ENCODE measurements around the gene UNC93B1.
"Not testable (repeated sequence)": the region's sequence is repeated elsewhere in the genome, so short reads cannot be mapped to it uniquely, and the experiment has no call there.

Gene UNC93B1

DNA sequence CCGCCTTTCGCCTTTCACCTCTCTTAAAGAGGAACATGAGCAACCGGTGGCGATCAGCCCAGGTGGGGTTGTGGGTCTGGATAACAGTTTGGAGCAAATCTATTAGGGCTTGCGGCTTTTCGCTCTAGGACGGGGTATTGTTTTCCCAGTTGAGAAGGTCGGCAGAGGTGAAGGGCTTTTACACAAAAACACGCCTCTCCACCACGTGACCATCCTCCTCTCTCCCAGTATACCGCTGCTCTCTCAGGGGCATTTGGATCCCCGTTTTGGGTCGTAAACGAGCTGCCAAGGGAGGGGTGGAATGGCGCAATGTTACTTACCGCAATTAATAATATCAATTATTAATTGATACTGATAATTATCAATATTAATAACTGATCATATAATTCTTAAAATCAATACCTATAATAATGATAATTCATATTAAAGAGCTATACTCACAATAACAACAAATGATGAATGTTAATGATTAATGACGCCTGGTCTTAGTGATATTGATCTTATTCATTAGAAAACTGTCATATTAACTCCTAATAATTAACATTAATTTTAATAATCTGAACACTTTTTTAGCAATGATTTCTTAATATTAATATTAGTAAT lies 21.5 kb downstream of the UNC93B1 start:
- not testable (repeated sequence) for DNase-seq

DNA sequence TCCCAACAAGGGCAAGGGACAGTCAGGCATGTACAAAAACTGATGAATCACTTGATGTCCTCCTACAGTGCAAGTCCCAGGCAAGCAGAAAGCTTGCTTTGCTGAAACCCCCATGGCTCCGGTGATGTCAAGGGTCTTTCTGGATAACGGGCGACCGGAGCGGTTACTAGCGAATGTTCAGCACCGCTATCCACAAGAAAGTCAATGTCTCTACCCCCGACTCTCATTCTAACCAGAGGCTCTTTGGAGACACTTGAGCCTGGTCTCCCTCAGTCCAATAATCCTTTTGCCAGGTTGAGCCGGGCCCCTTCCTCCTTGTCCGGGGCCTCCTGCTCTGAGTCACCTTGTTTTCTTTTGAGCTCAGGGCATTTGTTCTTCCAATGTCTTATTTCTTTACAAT lies 22.7 kb downstream of the UNC93B1 start:
- not testable (repeated sequence) for DNase-seq

DNA sequence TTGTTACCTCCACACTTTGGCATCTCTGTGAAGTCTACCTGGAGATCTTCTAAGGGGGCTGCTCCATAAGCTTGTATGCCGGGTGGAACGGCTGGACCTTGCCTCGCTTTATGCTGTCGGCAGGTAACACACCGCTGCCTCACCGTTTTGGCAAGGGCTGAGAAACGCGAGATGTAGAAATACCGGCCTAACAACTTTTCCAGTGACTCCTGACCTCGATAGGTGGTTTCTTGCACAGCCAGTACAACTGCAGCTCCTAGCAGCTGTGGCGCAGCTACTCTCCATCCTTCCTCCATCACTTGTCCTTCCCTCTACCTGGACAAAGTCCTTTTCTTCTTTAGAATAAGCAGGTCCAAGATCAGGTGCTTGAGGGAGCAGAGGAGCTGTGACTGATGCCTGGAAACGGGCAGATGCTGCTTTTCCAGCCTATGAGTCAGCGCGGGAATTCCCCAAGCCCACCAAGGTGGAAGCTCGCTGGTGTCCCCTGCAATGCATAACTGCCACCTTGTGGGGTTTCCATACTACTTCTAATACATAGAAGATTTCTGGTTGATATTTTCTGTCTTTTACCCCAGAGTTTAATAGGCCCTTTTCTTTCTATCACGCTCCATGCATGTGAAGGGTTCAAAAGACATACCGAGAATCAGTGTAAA lies 25.0 kb downstream of the UNC93B1 start:
- not testable (repeated sequence) for DNase-seq

DNA sequence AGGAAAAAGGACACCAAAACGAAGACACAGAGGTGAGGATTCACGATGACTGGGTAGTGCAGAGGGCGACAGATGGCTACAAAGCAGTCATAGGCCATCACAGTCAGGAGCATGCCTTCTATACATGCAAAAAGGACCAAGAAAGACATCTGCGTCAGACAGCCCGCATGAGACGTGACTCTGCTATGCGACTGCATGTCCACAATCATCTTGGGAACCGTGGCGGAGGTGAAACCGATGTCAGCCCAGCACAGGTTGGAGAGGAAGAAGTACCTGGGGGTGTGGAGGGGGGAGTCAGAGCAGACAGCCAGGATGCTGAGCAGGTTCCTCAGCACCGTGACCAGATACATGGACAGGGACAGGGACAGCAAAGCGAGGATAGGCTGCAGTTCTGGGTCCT lies 29.2 kb downstream of the UNC93B1 start:
- not testable (repeated sequence) for DNase-seq

DNA sequence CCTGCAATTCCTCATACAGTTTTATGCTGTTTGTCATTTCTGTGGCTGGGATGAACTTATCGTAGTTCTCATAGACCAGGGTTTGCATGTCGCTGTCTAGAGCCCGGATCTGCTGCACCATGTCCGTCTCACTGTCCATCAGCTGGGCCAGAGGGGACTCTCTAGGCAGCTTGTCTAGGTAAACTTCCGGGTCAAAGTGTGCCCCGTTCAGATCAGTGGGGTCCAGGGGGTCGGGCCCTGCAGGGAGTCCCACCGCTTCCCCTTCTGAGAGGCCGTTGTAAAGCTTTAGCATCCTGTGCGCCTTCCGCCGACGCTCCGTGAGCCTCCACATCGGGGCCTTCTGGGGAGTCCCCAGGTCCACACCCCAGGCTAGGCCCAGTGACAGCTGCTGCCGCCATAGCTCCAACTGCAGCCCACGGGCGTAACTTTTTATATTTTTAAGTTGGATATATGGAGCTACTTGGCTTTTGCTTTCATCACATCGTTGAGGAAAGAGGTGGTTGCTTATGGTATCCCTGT lies 38.0 kb downstream of the UNC93B1 start:
- DNase-seq, result not testable (repeated sequence)

DNA sequence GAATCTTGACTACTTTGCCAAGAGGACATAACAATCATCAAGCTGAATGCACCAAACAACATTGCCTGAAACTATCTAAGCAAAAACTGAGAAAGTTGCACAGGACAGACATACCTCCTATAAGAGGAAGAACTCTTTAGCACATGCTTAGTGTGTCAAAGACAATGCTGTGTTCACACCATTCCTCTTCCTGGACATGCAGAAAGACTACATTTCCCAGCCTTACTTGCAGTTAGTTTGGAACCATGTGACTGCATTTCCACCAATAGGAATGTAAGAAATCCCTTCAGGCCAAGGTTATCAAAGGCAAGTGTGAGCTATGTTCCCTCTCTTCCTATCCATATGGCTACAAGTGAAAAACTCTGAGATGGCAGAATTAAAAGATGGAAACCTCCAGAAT lies 39.2 kb downstream of the UNC93B1 start:
- DNase-seq, result not testable (repeated sequence)

DNA sequence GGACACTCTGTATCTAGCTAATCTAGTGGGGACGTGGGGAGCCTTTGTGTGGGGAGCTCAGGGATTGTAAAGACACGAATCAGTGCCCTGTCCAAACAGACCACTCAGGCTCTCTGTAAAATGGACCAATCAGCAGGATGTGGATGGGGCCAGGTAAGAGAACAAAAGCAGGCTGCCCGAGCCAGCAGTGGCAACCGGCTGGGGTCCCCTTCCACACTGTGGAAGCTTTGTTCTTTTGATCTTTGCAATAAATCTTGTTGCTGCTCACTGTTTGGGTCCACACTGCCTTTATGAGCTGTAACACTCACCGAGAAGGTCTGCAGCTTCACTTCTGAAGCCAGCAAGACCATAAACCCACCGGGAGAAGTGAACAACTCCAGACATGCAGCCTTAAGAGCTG lies 40.0 kb downstream of the UNC93B1 start:
- DNase-seq, result not testable (repeated sequence)

DNA sequence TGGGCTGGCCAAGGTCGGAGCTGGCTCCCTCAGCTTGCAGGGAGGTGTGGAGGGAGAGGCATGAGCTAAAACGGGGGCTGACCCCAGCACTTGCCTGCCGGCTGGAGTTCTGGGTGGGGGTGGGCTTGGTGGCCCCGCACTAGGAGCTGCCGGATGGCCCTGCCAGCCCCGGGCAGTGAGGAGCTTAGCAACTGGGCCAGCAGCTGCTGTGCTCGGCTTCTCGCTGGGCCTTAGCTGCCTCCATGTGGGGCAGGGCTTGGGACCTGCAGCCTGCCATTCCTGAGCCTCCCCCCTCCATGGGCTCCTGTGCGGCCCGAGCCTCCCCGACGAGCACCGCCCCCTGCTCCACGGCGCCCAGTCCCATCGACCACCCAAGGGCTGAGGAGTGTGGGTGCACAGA lies 40.7 kb downstream of the UNC93B1 start:
- DNase-seq, result not testable (repeated sequence)

DNA sequence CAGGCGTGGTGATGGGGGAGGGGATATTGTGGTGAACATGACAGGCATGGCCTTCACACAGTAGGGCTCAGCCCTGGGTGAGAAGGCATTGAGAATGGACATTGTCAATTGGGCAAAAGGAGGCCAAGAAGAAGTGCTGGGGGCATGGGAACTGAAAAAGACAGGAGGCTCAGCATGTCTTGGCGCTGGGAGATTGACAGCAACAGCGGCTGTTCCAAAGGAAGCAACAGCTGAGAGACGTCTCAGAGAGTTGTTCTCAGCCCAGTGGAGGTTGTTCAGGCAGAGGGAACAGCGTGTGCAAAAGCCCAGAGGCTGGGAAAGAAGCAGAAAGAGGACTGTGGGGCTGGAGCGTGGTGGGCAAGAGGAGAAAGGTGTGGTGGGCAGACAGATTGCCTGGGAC lies 47.7 kb downstream of the UNC93B1 start:
- DNase-seq, result not testable (repeated sequence)

DNA sequence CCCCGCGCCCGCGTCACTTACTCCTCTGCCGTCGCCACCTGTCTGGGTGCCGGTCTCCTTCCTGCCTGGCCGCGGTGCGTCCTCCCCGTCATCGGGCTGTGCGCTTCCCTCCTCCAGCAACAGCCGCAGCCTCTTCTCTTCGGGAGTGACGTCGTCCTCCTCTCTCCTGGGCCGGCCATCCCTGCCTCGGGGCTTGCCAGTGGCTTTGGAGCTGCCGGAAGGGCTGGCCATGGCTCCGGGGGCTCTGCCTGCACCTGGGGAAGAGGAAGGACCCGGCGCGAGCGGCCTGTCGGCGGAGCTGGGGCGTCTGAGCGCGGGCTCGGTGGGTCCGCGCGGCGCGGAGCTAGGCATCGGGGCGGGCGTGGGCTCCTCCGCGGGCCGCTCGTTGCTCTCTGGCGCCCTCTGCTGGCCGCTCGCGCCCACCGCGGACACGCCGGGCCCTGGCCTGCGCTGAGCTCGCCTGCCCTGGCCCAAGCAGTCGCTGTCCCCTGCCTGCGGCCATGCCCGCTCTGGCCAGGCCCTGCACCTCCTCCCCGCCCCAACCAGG lies 48.4 kb downstream of the UNC93B1 start:
- DNase-seq, result peak; percentile 87

DNA sequence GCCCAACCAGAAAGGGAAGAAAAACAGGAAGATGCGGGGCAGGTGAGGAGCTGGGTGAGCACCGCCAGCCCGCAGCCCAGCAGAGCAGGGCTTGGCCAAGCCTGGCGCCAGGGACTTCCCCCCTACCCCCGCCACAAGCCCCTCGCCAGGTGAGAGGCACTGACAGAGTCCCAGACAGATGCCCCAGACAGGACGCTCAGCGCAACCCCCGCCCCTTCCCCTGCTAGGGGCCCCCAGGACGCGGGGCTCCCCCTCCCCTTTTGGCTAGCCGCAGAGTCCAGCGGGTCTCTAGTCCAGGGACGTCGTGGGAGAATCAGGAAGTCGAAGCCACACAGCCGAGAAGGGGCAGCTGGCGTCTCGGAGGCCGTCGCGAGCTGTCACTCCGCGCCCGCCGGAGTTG lies 48.9 kb downstream of the UNC93B1 start:
- DNase-seq, result not testable (repeated sequence)

DNA sequence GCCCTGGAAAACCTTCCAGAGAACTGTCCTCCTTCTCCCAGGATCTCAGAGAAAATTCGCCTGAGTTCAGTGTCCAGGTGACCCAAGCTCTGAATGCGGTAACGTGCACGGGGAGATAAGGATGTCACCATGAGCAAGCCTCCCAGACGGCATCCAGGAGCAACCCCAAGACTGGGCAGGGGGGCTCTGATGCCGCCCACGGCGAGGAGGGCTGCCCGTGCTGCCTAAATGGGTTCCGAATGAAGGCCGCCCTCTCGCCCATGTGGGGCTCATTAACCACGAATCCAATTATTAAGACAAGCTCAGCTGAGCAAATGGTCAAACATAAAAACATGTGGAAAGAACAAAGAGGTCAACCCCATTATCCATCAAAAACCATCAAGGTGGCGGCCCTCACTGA lies 49.6 kb downstream of the UNC93B1 start:
- DNase-seq, result not testable (repeated sequence)

DNA sequence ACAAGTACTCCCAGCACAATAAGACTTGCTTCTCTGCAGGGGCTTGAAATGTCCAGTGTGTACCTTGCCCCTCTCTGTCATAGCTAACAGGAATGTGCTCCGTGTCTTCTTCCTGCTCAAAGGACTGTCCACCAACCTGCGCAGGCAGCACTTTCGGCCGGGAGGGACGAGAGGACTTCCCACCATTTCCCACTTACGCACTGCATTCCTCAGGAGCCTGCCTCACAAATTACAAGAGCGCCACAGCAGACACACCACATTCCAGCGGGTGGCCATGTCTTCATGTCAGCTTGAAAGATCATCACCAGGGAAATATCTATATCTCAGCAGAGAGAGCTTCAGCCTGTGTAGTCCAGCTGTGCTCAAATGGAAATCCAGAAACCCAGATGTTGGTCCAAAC lies 53.2 kb downstream of the UNC93B1 start:
- not testable (repeated sequence) for DNase-seq

DNA sequence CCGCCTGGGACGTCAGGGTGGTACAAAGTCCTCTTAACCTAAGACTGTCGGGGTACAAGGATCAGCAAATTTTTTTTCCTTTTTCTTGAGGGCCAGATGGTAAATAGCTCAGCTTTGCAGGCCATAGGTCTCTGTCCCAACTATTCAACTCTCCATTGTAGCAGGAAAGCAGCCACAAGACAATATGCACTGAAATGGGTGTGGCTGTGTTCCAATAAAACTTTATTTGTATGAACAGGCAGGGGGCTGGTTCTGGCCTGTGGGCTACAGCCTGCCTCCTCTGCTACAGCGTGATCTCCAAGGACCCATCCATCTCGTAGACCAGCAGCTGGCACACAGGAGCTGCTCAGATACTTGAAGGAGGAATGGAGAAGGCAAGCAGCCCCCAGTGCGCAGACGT lies 56.1 kb downstream of the UNC93B1 start:
- DNase-seq, result not testable (repeated sequence)

DNA sequence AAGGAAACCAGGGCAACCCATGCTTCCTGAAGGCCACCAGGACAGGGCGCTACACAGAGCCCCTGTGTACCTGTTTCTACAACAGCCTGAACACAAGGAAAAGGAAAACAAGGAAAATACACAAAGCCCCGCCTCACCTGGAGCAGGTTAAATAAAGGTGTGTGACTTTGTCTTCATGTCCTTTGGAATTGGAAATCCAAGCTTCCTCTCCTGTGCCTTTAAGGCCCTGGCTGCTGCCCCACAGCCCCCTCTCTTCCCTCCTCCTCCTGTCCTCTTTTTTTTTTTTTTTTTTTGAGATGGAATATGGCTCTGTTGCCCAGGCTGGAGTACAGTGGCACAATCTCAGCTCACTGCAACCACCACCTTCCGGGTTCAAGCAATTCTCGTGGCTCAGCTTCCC lies 57.5 kb downstream of the UNC93B1 start:
- DNase-seq, result not testable (repeated sequence)

DNA sequence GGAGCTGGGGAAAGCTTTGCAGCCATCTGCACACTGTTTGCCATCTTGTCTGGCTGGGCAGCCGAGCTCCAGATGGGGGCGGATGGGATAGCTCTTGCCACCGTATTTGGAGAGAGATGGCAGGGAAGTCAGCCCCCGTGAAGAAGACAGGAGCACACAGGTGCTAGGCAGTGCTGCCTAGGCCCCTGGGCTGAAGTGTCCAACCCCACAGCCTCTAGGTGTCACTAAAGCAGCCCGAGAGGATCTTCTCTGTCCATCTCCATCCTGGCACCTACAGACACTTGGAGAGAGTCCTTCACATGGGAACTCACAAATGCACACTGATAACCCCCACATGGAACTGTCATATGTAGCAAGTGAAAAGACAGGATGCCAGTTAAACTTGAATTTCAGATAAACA lies 60.5 kb downstream of the UNC93B1 start:
- DNase-seq, result not testable (repeated sequence)
